ENCODE results near the gene RGL4.

- TF ChIP-seq, protein P1, sequence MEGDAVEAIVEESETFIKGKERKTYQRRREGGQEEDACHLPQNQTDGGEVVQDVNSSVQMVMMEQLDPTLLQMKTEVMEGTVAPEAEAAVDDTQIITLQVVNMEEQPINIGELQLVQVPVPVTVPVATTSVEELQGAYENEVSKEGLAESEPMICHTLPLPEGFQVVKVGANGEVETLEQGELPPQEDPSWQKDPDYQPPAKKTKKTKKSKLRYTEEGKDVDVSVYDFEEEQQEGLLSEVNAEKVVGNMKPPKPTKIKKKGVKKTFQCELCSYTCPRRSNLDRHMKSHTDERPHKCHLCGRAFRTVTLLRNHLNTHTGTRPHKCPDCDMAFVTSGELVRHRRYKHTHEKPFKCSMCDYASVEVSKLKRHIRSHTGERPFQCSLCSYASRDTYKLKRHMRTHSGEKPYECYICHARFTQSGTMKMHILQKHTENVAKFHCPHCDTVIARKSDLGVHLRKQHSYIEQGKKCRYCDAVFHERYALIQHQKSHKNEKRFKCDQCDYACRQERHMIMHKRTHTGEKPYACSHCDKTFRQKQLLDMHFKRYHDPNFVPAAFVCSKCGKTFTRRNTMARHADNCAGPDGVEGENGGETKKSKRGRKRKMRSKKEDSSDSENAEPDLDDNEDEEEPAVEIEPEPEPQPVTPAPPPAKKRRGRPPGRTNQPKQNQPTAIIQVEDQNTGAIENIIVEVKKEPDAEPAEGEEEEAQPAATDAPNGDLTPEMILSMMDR (conservative IDR thresholded peaks at IDR 0.05; ENCODE audit: low read length) = no peak
- TF ChIP-seq EZH2phosphoT487 (IDR thresholded peaks at IDR 0.05; ENCODE audit: borderline replicate concordance, low read depth, low read length) = no peak
Measured at GRCh38 chr22:23715806-23716375, 25.1 kb downstream of the RGL4 start.
